ENCODE results near the gene STOX2. TPM values are rescaled to one million over a fixed set of nuclear protein-coding genes. Genes with fewer than 3 reads are reported as not detected.
"Not testable (repeated sequence)": the region's sequence is repeated elsewhere in the genome, so short reads cannot be mapped to it uniquely, and the experiment has no call there.

STOX2 gene
- total RNA-seq, 1 donor from 2014 or later, result 0.07 TPM

DNA sequence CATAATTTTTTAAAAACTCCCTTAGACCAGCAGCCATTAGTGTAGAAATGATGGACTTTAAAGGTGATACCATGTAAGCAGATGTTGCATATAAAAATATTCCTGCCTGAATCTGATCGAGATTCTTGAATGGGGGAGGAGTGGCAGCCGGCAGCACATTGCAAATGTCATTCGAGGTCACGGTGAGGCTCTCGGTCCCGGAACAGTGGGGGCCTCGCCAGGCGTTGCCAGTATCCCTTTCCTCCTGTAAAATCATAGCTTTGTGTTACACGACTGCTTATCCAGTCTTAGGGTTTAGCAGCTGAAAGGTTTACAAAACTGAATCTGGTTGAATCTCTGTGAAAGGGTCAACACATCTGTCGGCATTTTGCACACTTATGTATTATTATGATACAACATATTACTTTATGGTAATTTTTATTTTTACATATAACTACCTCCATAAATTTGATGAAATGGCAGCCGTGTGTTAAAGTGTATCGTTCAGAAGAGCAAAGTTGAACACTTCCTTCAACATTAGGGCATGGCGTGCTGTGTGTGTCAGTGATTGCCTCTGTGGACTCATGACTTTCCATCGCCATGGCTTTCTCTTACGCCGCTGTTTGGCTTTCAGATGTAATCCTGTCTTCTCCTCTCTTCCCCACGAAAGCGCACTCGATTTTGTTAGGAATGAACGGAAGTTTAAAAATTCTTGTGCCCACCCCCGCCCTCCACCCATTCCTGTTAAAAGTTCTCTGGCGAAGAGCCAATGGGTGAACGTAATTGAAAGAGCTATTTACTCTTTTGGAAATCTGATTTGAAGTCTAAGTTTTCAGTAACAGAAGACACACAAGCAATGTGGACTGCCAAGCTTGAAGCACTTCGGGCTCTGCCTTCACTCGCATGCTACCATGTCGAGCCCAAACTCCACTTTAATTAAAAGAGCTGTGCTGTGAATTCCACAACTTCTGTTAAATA, 114.8 kb downstream of the STOX2 start:
- no peak for DNase-seq (ENCODE audit: low read depth, low spot score)

DNA sequence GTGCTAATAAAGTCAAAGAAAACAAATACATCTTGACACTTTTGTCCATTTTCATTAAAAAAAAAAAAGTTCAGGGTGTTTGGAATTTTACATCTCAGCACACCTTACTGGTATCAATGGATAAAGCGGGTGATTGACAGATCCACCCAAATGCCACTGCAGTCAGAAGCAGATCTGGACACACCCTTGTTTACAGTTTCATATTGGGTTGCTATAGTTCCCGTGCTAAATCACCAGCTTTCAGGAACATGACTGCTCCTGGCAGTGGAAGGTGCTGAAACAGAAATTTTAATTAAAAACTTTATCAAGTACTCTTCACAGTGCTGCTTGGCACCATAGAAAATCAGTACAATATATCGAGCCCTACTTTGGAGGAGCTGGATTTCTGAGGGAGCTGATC, 116.3 kb downstream of the STOX2 start:
- no peak for DNase-seq (ENCODE audit: low read depth, low spot score)

DNA sequence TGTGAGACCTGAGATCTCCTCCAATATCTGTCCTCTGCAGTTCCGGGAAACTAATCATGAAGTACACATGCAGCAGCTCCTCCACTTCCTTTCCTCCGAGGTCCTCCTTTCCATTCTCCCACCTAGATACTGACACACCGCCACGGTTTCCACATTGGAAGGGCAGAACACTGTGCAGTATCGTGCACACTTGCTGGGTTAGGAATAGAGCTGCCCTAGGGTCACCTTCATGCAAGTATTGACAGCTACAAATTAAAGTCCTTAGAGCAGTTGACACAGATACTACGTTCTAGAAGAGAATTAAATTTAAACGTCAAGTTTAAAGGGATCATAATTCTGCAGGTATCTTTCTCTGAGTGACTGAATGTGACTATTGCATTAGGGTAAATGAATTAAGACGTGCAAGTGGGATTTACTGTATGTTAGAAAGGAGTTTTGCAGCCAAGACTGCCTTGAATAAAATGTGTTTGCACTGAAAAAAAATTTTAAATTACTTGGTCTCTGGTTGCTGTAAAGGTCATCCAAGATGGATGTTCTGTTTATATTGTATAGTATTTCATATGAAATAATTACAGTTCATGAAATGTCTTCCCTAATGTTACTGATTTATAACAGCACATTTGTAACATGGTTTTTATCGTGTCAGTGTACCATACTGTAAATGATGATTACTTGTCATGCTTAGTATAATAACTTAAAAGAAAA, 117.7 kb downstream of the STOX2 start:
- DNase-seq (ENCODE audit: low read depth, low spot score), result no peak

DNA sequence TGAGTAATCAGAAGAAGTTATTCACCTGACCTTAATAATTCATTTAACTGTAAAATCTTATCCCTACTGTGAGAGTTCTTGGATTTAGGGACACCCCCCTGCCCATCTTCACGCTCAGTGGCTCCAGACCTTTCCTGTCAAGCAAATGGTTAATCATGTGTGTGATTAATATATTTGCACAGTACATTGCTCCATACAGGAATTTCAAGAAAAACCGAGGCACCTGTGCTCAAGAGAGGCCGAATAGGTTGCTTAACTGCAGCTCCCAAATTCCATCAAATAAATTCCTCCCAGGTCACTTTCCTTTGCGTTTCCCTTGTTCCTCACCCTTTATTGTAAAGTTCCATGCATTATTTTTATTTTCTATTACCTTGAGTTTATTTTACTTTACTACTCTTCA, 119.5 kb downstream of the STOX2 start:
- no peak for DNase-seq (ENCODE audit: low read depth, low spot score)

DNA sequence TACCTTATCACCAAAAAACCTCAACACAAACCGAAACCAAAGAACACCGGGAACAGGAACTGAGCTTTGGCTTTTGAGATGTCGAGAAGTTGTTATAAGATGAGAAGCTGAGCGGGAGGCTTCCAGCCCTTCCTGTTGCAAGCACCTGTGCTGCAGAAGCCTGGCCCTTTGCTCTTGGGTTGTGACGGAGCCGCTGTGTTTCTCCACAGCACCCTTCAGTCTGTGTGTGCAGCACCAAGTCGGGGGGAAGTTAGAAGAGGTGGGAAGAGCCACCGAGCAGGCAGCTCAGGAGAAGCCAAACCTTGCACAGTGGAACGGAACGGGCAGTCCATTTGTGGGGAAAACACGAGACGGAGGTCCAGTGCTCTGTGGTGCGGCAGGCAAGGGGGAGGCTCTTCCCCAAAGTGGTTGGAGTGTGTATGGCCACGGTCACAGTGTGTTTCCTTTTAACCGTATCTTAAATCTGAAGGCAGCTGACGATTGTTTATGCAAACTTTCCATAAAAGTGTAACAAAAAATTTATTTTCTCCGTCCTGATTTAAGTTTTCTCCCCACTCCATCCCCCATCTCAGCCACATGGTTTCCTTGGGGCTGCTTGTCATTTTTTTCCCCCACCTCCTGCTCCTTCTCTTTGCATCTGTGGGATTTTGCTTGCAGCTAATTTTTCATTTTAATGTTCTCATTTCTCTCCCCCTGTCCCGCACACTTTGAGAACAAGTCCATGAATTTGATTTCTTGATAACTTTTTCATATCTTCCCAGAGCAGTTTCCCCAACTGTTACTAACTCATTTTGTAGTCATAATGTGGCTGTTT, 123.7 kb downstream of the STOX2 start:
- no peak for DNase-seq (ENCODE audit: low read depth, low spot score)

DNA sequence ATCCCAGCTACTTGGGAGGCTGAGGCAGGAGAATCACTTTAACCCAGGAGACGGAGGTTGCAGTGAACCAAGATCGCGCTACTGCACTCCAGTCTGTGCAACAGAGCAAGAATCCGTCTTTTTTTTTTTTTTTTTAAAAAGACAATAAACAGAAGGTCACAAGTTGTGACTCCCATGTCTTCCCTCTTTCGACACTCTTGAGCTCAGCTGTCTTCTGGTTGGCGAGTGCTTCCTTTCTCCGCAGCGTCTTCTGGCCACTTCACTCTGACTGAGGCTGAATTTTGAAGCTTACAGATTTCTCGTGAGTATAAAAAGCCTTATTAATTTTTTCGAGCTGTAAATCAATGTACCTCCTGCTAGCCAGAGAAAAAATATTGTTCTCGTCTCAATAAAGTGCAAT, 124.9 kb downstream of the STOX2 start:
- no peak for DNase-seq (ENCODE audit: low read depth, low spot score)

DNA sequence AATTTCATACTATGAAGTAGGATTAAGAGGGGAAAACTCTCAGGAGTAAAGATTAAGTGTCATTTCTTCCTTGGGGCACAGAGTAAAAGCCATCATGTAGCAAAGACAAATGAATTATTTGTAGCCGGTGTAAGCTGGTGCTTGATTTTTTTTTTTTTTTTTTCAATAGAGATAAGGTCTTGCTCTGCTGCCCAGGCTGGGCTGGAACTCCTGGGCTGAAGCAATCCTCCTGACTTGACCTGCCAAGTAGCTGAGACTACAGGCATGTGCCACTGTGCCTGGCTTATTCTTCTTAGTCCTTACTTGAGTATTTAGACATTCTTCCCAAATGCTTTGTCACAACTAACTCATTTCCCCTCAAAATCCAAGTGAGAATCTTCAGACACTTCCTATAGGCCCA, 125.7 kb downstream of the STOX2 start:
- no peak for DNase-seq (ENCODE audit: low read depth, low spot score)

DNA sequence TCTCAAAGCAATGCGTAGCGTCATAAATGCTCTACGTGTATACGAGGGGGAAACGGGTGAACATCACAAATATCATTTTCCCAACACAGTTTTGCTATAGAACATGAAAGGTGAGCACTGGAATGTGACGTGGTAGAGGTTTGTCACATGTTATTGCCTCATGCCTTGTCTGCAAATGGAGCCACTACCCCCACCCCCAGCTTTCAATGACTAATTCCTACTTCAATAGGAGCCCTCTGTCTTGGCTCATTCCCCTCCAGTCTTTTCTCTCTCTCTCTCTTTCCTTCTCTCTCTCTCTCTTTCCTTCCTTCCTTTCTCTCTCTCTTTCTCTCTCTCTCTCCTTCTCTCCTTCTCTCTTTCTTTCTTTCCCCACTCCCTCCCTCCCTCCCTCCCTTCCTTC, 127.0 kb downstream of the STOX2 start:
- DNase-seq (ENCODE audit: low read depth, low spot score), result no peak

DNA sequence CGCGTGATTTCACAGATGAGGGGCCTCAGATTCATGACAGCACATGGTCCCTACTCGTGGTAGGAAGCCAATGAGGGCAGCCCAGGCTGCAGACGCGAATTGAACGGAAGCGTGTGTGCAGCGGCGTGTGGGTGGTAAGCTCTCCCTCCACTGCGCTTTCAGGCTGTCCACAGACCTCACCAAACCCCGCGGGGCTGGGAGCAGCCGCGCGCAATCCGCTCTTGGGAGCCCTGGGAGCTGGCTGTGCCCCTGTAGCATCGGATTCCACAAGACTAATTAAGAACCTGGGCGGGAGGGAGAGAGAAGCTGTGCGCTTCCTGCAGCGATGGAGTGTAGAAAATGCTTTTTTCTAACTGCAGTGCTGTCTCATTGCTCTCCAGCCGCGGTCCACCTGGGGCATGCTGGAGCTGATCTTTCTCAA, 134.9 kb downstream of the STOX2 start:
- no peak for DNase-seq (ENCODE audit: low read depth, low spot score)

DNA sequence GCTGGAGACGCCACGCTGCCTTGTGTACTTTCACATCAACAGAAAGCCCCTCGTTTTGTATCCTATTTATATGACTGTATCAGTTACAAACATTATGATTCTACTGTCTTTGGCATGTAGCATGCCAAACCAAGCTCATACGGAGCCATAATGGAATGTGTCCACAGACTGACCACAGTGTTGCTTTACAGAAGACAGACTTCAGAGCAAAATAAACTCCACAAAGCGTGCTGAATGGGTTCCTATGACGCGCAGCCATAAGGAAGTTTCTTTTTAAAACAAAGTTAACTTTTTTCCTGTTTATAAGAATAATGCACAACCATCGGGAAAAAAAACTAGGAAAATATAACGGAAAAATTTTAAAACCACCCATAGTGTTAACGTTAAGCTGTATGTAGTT, 136.0 kb downstream of the STOX2 start:
- DNase-seq (ENCODE audit: low read depth, low spot score), result no peak

DNA sequence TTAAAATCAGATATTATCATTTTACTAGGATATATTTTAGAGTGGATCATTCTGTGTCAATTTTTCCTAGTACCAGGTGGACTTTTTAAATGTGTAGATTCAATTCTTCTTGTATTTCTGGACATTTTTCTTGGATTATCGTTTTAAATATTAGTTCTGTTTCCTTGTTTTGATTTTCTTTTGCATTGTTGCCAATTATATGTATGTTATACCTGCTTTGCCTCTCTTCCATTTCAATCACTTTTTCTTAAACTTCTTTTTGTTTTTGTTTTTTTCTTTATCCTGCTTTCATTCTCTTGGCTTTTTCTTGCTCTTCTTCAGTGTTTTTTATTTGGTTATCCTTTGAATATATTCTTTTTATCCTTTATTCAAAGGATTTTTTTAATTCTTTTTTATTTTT, 141.0 kb downstream of the STOX2 start:
- no peak for DNase-seq (ENCODE audit: low read depth, low spot score)

DNA sequence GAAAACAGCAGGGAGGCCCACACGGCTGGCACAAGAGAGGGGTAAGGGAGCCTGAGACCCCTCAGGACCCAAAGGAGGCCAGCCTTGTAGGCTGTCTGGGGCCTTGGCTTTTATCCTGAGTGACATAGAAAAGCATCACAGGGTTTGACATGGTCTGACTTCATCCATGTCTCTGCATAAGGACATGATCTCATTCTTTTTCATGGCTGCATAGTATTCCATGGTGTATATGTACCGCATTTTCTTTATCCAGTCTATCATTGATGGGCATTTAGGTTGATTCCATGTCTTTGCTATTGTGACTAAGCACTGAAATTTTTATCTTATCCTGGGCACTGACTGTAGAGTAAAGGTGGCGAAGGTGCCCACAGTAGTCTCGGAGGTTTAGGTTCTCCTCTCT, 146.2 kb downstream of the STOX2 start:
- DNase-seq (ENCODE audit: low read depth, low spot score), result not testable (repeated sequence)

DNA sequence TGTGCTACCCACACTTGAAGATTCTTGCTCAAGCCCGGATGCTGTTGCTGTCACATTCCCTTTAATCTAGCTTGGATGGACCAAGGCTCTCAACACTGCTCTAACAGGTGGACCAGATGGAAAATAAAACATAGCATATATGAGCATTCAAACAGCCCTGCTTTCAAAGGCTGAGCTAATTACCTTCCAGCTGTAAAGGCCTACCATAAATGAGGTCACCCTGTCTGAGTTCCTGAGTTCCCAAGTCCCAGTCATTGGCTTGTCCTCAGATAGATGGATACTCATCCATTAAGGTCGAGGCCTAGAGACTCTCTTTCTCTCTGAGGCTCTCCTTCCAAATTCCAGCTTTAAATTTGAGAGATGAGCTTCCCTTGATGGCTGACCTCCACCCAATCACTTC, 147.5 kb downstream of the STOX2 start:
- no peak for DNase-seq (ENCODE audit: low read depth, low spot score)

DNA sequence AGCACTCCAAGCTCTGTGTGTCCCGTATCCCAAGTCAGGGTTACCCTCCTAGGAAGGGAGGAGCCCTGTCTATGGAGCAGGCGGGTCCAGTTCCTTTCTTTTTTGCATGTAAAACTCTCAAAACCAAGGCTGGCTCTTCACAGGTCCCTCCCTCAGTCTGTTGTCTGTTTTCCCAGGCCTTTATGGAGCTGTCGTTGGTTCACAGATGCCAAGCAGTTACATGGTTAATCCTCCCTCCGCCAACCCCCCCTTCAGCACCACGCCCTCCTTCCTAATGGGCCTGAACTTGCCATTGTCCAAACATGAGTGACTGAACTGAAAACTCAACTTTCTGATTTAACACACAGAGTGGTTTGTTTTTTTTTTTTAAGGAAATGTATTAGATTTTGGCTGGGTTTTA, 148.3 kb downstream of the STOX2 start:
- no peak for DNase-seq (ENCODE audit: low read depth, low spot score)

DNA sequence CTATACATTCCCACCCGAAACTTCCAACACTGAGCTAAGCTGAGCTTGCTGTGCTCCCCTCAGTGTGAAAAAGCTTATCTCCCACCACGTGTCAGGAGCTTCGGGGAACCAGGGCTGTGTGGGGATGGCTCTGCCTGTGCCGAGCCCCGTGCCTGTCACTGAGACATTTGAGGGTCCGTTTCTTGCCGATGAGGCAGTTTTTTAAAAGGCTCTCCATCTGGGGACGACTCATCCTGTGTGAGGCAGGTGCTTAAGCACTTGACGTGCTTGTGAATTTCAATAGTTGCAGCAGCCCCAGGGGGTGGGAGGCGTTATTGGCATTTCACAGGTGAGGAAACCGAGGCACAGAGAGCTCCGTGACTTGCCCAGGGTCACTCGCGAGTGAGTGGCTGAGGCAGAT, 151.8 kb downstream of the STOX2 start:
- no peak for DNase-seq (ENCODE audit: low read depth, low spot score)

DNA sequence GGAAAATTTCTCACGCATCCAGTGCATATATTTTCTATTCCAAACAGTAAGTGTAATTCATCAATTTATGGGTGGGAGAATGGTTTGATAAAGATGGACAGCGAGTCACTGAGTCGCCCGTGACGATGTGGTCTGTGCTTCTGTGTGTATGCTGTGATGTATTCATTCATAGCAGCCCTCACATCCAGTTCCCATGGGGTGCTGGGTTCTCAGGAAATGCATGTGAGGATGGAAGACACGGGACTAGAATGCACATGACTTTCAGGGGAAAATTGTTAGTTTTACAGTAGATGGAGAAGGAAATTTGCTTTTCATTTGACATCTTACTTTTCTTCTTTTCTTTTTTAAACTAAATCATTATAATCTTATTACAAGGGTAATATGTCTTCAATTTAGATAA, 152.9 kb downstream of the STOX2 start:
- DNase-seq (ENCODE audit: low read depth, low spot score), result no peak

DNA sequence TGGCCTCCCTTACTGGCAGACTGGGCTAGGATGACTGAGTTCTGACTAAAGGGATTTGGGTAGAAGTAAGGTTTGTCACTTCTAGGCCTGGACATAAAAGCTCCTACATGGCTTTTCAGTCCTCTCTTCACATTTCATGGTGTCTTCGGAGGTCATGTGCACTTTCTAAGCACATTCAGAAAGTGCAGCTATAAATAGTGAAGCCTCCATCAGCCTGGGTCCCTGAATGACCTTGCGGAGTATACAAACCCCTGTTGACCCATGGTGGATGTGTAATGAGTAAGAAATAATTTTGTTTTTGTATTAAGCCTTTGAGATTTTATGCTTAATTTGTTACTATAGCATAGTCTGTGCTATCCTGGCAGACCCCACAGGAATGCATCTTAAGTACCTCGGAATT, 154.0 kb downstream of the STOX2 start:
- no peak for DNase-seq (ENCODE audit: low read depth, low spot score)

DNA sequence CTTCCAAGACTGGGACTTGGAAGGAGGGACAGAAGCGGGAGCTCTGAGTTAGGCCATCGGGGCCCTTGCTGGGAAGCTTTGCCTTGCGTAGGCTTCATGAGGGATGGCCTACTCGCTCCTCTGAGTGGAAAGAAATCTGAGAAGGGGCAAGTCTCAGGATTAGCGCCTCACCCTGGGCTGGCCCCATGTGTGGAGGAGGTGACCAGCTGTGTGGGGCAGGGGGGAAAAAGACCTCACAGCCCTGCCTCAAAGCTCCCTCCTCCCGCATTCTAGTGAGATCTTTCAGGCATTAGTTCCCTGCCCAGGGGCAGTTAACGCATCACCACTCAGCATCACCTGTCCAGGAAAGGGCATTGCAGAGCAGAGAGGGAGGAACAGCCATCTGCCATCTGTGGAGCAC, 156.5 kb downstream of the STOX2 start:
- no peak for DNase-seq (ENCODE audit: low read depth, low spot score)

DNA sequence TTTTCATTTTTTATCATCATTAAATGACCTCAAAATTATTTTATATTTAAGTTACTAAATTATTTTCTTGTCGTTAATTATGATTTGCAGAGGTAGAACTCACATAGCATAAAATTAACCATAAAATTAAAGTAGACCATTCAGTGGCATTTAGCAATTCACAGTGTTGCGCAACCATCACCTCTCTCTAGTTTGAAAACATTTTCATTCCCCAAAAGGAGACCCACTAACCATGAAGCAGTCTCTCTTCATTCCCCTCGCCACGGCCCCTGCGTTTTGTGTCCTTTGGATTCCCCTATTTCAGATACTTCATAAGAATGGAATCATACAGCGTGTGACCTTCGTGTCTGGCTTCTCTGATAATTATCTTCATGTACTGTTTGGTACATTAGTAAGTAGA, 157.7 kb downstream of the STOX2 start:
- DNase-seq (ENCODE audit: low read depth, low spot score), result no peak

DNA sequence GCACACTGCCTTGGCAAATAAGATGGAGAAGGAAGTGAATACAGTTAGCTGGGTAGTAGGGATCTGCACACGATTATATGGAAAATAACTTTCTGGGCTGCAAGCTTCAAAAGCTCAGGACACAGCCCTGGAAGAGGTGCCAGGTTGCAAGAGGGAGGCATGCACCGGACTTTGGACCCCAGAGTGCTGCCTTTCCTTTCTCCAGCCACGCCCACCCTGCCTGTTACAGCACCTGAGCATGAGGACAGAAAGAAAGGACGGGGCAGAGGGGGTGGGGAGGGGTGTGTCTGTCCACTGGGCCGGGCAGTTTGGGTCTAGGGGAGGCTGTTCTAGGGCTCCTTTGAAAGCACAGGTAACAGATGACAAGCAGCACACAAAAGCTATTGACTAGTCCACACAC, 159.8 kb downstream of the STOX2 start:
- DNase-seq (ENCODE audit: low read depth, low spot score), result no peak

DNA sequence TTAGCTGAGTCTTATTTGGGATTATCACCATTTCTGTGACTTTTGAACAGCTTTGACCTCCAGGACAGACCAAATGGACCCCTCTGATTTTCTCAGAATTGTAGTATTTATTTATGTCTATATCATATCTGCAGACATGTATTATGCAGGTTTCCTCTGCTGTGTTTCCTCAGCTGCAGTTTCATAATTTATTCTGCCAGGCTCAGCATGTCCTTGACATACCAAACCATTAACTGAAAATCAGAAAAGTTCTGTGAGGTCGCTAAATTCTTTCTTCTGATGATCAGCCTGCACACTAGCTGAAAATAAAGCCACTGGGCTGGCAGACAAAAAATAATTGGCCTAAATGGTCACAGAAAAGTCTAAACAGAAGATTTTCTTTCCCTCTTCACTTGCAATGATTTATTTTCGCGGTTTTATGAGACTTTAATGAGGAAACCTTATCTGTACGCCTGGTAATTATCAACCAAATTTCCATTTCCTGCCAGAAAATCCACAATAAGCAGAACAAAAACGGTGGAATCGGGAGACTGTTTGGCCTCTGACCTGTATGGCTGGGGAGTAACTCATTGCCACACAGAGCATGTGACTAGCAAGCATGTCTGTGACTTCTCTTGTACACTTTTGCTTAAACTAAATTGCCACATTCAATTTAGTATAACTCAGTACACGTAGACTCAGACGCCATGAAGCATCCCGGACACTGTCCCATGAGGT, 161.6 kb downstream of the STOX2 start:
- no peak for DNase-seq (ENCODE audit: low read depth, low spot score)
